Superior temporal gyrus (tissue), 1 donor: Measurements from ENCODE around the gene IMP4.
"Not testable (repeated sequence)": the region's sequence is repeated elsewhere in the genome, so short reads cannot be mapped to it uniquely, and the experiment has no call there.

Experiments
- DNase-seq: peaks from one replicate; pipeline ENCODE4 v3.0.0-alpha.2; 2016; ENCODE audit errors: extremely low spot score

IMP4 gene, protein sequence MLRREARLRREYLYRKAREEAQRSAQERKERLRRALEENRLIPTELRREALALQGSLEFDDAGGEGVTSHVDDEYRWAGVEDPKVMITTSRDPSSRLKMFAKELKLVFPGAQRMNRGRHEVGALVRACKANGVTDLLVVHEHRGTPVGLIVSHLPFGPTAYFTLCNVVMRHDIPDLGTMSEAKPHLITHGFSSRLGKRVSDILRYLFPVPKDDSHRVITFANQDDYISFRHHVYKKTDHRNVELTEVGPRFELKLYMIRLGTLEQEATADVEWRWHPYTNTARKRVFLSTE

DNA sequence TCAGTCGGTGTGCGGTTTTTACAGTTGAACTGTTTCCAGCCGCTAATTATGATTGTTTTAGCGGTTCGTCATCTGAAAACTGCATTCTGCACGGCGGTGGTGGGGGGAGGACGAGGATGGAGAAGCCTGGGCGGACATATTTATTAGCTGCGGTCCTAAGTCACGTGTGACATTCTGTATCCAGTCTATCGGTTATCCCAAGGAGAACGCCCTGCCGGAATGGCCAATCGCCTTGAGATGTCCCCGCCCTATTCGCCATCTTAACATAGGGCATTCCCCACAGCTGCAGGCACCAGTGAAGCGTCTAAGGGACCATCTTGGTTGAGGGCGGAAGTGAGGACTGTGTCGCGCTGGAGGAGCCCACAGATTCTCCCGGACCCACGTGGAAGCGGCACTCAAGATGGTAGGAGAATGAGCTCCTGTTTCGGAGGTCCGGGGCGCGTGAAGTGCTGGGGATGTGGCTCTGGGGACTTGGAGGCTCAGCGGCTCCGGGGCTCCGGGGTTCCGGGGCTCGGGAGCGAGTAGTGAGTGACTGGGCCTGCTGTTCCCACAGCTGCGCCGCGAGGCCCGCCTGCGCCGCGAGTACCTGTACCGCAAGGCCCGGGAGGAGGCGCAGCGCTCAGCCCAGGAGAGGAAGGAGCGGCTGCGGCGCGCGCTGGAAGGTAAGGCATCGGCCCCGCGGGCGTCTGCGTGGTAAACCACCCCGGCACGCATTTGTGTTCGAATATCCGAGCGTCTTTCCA lies at the start of gene IMP4:
IMP4 (plus strand) TSS at position 365 of the 743 bp plus-strand sequence; CDS start at position 401, 36 bp downstream.
- DNase-seq: peak; percentile 100

DNA sequence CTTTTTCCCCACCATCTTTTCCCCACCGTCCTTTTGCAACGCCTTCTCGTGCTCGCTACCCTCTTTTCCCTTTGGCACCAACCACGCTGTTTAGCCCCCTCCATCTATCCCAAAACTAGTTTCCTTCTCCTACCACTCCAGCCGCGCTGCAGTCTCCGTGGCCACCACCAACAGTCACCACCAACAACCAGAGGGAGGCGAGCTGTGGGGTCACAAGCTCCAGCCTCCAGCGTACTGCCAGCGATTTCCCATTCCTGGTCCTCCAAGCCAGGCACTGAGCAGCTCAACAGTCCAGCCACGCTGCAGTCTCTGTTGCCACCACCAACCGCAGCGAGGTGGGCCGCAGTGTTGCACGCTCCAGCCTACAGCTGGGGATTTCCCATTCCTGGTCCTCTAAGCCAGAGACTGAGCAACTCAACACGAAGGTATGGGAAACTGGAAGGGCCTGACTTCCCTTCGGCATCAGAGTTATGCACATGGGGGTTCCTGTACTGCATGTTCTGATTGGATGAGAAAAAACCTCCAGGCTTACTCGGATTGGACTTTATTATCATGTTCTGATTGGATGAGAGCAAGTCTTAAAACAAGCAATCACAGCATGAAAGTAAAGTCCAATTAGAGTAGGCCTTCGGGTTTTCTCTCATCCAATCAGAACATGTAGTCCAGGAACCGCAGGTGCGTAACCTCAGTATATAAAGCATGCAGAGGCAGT lies 42.3 kb upstream of the IMP4 start:
- no peak for DNase-seq

DNA sequence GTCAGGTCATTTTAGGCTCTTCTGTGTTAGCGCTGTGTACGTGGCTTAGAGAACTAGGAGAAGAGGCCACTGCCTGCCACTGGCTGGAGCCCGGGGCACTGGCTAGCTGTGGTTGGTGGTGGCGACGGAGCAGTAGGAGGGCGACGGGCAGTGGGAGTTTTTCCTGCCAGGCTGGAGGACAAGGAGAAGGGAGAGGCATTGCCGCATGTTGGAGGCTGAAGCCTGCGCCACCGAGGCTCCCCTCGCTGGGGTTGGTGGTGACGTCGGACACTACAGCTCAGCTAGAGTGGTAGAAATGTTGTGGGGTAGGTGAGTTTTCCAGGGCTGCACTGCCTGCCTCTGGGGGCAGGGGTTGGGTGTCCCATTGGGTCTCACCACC lies 41.7 kb upstream of the IMP4 start:
- DNase-seq: no peak

DNA sequence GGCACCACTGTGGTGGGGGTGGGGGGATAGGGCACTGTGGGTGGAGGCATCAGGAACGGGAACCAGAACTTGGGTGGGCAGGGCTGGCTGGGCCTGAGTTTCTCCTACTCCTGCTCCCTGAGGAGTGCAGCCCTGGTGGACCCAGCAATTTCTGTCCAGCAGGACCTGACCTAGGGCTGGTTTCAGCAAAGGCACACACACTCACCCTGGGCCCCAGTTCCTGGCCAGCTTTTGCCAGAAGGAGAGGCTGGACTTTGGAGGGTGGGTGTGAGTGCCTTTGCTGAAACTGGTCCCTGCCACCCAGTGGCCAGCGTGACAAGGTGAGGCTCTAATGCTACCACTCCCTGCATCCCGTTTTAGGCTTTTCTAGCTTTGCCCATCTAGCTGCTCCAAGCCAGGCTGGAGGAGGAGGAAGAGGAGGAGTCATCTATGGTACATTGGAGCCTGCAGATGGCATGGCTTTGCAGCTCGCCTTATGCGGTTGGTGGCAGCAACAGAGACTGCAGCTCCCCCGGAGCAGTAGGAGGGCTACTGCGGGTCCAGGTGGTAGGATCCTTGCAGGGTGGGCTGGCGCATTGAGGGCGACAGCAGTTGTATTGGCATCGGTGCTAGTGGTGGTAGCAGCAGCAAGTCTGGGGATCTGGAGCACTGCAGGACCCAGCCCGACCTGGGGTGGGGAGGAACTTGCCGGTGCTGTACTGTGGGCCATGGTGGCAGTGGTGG lies 40.4 kb upstream of the IMP4 start:
- DNase-seq: no peak

DNA sequence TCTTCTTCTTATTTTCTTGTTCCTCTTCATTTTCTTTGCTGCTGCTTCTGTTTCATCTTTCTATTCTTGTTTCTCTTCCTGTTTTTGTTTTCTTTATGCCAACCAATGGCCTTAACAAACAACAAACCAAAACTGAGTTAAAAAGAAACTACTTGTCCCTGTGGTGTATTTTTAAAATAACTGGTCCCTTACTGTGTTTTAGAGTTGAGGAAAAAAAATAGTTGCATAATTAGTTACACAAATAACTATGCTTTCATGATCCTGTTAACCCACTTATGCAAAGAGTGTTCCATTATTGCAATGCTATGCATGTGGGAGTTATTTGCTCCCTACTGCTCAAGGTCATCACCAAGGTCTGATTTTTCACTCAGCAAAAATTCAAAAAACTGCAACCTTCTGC lies 39.5 kb upstream of the IMP4 start:
- DNase-seq: no peak

DNA sequence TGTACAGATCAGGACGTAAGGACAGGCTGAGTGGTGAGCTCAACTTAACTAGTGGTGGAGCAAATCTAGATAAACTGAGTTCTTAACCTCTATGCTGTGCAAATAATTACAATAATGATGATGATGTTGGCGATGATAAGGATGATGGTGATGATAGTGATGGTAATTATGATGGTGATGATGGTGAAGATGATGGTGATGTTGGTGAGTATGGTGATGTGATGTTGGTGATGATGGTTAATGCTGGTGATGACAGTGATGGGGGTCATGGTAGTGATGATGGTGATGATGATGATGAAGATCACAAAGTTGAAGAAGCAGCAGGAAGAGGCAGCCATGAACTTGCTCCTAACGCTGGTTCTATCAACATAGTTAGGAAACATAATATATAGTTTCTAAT lies 38.0 kb upstream of the IMP4 start:
- DNase-seq: no peak

DNA sequence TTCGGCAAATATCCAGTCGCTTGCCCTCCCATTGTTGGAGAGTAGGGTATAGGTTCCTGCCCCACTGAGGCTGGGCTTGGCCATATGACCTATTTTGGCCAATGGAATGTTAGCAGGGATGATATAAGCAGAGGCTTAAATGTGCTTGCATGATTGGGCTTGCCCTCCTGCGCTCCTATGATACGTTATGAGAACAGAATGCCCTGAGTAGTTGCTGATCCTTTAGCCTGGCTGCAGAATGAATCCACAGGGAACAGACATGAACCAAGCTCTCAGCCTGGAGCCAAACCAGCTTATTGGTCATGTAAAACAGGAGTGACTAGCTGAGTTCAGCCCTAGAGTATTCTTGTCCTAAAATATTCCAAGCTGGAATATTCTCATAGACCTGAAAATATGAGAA lies 34.8 kb upstream of the IMP4 start:
- no peak for DNase-seq

DNA sequence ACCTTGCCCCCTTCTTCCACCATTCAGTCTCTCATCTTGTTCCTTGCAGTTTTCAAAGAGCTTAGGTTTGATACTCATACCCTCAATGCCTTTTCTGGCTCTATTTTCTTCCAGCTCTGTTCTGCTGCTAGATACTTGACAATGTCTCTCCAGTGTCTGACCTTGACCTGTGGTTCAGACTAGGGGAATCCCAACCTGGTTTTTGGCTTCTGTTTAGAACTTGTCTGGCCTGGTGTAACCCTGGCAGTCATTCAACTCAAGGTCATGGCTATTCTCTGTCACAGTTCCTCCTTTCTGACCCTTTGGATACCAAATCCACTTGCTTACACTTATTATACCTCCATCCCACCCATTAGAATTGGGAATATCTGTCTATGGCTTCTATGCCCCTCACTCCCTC lies 31.8 kb upstream of the IMP4 start:
- no peak for DNase-seq

DNA sequence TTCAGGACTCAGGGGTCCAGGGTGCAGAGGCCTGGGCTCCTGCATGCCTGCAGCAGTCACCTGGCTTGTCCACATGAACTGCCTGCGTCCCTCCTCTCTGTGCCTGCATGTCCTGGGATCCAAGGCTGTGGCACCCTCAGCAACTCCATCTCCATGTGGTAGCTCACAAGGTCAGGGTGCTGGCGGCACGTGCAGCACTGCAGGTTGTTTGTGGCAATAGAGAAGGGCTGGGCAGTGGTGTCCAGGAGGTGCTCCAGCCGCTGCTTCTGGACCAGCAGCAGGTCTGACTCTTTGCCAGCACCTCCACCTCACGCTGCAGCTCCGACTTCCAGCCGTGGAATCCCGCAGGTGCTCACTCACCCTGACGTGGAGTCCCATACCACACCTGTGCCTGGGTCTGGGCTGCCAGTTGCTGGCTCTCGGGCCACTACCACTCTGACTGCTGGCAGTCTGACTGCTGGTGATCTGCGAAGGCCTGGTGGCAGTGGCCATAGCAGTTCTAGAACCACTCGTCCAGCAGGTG lies 28.8 kb upstream of the IMP4 start:
- DNase-seq: no peak

DNA sequence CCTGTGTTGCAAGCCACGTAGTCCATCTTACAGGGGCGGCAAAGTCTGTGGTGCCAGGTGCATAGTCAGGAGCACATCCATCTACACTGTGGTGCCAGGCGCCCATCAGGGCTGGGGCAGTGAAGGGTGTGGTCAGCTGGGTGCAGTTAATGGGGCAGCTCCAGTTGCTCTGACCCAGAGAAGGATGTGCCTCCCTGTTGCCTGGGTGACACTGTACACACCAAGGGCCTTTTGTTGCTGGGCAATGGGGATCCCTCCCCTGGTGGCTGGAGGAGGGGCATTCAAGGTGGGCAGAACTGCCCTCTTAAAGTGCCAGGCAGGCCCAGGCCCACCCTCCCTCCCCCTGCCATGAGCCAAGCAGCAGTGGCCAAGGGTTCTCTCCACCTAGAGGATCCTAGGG lies 28.3 kb upstream of the IMP4 start:
- DNase-seq: no peak

DNA sequence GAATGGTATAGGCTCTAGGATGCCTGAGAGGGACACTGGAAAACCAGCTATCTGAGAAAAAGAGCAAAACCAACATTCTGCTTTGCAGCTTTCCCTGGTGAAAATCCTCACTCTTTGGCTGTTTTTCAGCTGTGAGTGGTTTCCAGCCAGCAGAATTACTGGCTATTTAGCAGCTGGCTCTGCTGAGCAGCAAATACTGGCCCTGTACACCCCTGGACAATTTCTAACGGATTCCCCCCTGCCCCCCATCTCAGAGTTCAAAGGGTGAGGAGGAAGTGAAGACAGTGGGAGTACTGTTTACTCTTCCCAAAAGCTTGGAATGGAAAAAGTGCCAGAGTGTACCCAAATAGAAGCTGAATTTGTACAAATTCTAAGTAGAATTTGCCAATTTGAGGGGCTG lies 26.1 kb upstream of the IMP4 start:
- DNase-seq: no peak

DNA sequence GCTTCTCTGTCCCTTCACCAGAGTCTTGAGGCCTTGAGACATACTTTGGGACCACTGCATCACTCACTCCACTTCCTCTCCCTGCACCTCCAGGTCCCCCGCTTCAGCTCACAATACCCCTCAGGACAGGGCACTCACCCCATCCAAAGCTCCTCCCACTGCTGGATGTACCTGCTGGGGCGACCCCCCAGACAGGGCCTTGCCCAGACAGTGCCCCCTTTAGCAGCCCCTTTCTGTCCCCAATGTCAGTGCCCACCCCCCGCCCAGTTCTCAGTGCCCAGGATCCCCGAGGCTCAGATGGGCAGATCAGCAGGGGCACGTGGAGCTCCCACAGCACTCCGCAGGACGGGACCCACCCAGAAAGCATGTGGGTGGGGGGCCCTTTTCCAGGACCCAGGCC lies 23.8 kb upstream of the IMP4 start:
- no peak for DNase-seq

DNA sequence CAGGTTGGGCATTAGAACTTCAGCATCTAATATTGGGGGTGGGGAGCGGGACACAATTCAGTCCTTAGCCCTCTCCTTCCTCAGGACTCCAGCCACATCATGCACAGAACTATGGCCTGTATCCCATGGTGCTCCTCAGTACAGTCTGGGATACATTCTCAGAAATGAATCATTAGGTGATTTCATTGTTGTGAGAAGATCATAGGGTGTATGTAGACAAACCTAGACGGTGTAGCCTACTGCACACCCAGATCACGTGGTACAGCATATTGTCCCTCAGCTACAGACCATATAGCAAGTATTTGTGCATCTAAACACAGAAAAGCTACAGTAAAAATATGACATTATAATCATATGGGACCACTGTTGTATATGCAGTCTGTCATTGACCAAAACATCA lies 23.2 kb upstream of the IMP4 start:
- DNase-seq: no peak

DNA sequence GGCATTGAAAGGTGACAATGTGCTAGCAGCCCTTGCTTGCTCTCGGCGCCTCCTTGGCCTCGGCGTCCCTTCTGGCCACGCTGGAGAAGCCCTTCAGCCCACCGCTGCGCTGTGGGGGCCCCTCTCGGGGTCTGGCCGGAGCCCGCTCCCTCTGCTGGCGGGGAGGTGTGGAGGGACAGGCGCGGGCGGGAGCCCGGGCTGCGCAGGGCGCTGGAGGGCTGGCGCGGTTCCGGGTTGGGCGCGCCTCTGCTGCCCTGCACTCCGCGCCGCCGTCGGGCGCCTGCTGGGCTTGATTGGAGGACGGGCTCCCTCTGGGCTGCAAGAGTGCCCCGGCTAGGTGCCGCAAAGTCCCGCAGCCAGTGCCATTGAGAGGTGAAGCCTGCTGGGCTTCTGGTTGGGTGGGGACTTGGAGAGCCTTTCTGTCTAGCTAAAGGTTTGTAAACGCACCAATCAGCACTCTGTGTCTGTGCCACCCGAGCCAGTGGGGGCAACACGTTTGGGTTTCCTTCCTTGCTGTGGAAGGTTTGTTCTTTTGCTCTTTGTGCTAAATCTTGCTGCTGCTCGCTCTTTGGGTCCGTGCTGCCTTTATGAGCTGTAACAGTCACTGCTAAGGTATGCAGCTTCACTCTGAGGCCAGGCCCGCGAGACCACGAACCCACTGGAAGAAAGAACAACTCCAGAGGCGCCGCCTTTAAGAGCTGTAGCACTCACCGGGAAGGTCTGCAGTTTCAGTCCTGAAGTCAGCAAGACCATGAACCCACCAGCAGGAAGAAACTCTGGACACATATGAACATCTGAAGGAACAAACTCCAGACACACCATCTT lies 14.8 kb upstream of the IMP4 start:
- no peak for DNase-seq

DNA sequence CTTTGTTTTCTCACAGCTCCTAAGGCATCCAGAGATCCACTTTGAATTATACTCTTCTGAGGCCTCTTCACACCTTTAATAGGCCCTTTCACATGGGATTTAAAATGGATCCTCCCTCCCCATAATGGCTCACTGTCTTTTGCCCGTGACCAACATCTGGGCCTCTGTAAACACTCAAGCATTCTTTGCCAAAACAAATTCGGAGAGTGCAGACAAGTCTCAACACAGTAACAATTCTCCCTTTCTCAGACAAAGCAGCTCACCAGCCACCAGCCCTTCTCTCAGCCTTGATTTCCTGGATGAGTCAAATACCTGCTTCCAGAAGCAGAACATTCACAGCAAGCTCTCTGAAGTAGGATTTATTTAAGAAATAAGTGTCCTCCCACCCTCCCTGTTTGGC lies 14.0 kb upstream of the IMP4 start:
- no peak for DNase-seq

DNA sequence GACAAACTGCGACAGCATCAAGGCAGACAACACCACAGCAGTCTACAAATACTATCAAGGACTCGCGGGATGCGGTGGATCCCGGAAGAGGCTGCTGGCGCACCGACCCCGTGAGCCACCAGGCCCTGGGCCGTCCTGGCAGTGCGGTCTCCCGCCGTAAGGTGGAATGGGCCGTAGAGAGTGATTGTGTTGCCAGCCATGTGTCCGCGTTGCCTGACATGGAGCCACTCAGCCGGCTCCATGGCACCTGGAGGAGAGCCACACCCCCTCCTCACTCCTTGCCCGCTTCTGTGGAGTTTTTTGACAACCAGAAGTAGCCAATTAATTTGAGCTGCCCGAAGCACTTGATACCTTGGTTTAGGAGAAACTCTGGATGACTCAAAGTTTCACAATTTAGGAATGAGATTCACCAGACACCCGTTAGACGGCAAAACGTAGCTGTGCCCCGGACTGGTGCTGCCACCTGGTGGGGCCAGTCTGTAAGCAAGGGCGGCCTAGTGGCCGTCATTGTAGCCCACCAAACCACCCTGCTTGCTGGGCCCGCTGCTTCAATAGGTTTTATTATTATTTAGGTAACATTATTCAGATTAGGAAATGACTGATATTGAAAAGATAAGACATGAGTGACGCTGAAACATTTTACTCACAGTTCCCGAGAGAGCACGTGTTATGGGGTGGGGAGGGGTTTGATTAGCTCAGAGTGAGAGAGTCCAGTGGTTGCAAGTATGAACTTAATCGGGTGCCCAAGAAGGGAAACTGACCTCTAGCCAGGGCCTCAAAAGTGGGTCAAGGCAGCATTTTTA lies 10.2 kb upstream of the IMP4 start:
- peak; percentile 65 for DNase-seq

DNA sequence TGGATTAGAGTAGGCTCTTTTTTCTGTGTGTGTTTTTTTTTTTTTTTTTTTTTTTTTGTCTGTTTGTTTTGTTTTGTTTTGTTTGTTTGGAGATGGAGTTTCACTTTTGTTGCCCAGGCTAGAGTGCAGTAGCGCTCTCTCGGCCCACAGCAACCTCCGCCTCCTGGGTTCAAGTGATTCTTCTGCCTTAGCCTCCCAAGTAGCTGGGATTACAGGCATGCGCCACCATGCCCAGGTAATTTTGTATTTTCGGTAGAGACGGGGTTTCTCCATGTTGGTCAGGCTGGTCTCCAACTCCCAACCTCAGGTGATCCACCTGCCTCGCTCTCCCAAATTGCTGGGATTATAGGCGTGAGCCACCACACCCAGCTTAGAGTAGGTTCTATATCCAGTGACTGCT lies 9.4 kb upstream of the IMP4 start:
- DNase-seq: not testable (repeated sequence)

DNA sequence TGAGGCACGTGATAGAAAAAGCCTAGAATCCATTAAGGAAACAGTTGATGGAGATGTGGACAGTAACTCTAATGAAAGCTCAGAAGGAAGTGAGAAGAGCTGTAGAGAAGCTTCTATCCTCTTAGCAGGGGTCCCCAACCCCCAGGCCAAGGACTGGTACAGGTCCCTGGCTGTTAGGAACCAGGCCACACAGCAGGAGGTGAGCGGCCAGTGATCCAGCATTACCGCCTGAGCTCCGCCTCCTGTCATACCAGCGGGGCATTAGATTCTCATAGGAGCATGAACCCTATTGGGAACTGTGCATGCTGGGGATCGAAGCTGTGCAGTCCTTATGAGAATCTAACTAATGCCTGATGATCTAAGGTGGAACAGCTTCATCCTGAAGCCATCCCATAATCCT lies 8.7 kb upstream of the IMP4 start:
- no peak for DNase-seq

DNA sequence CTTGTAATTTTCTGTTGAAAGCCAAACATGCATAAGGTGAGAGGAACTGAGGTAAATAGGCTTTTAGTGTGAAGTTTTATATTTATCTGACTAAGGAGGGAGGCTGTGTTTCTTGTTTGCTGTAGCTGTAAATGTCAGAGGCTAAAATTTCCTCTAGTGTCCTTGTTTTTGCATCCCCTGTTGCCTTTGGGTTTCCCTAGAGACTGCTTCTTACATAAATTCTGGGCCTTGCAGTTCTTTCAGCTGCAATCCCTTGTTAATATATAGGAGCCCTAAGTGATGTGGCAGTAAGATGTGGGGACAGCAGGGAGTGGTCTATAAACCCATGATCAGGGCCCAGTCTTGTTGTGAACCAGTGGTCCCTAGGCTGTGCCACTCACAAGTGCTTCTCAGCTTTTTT lies 7.5 kb upstream of the IMP4 start:
- no peak for DNase-seq

DNA sequence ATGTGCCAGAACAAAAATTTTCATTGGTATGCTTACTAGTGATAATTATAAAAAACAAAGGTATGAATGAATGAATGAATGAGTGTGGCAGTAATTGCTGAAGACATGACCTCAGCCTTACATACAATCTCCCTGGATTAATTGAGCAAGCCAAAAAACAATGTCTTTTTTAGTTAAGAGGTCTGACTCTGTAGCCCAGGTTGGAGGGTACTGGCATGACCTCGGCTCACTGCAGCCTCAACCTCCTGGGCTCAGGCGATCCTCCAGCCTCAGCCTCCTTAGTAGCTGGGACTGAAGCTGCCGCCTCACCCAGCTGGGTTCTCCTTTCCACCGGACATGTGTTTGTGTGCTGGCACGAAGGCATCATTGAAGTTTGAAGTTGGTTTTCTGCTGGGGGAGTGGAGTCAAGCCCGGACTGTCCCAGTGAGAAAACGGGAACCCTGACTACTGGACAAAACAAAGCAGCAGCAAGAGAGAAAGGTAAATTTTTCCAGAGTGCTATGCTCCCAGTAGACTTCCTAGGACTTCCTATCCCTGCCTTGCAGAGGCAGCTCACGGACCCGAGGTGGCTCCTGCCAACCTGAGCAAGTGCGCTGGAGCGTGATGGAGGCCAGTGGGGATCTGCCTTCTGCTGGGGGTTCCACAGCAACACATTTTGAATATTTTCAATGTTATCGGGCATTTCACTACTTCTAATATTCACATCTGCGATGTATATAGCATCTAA lies 6.4 kb upstream of the IMP4 start:
- no peak for DNase-seq
